PFSK-1 (cell line): ENCODE results near the gene PRSS16.

Source experiments
- POLR2AphosphoS5 ChIP-seq: IDR thresholded peaks from 2 replicates; pipeline ENCODE4 v1.6.1; 2012; ENCODE audit warnings: low read depth, mild to moderate bottlenecking, control low read depth, low read length, moderate library complexity
- REST ChIP-seq, 2 experiments: IDR thresholded peaks; 2 replicates each; pipeline versions ENCODE4 v1.6.1 to v1.8.0; 2011 to 2012; ENCODE audit warnings: low read depth in 2 of 2, low read length in 2 of 2, control low read depth in 1 of 2, inconsistent platforms in 1 of 2, mild to moderate bottlenecking in 1 of 2, moderate library complexity in 1 of 2; ENCODE audit not compliant: insufficient read depth in 1 of 2
- TAF1 ChIP-seq: IDR thresholded peaks from 2 replicates; pipeline ENCODE4 v1.6.1; 2012; ENCODE audit warnings: low read length, control low read depth, borderline replicate concordance; ENCODE audit not compliant: insufficient read depth

- TF ChIP-seq REST (IDR thresholded peaks at IDR 0.05; ENCODE audit: insufficient read depth in 1 of 2, low read depth in 2 of 2, low read length in 2 of 2) (no peak), TAF1 (no peak), POLR2AphosphoS5 (no peak)
These were observed 7.1 kb downstream of the PRSS16 start for GRCh38 chr6:27254566-27254965.
